Measurements from ENCODE around the gene HIF1AN.

- TF ChIP-seq CTCF (IDR thresholded peaks at IDR 0.05; ENCODE audit: insufficient read depth, low read length) (no peak), GABPA (IDR thresholded peaks at IDR 0.05; ENCODE audit: low read depth) (no peak), POLR2AphosphoS5 (IDR thresholded peaks at IDR 0.05; ENCODE audit: low read depth) (no peak), REST (IDR thresholded peaks at IDR 0.05; ENCODE audit: insufficient replicate concordance, low read depth) (no peak)
Observed at GRCh38 chr10:100554902-100555301, 19.2 kb downstream of the HIF1AN start.

Measured in HL-60 (cell line).